NB4 (cell line): ENCODE measurements around the gene ZFP1.
A peak's percentile ranks its signal among the peaks of the same experiment; 100 is the strongest.

Experiments
- DNase-seq: peaks from one replicate; pipeline ENCODE4 v3.0.0; 2010; ENCODE audit warnings: low read depth
- H3K4me3 ChIP-seq: one replicate; pipeline ENCODE4 v1.5.1; 2011; ENCODE audit warnings: mild to moderate bottlenecking, low read depth, low read length, moderate library complexity
- MYC ChIP-seq: IDR thresholded peaks from 2 replicates; pipeline ENCODE4 v1.6.1; 2011; ENCODE audit warnings: low read depth, low read length
- POLR2A ChIP-seq: IDR thresholded peaks from 2 replicates; pipeline ENCODE4 v1.6.1; 2011; ENCODE audit warnings: mild to moderate bottlenecking; ENCODE audit not compliant: insufficient read length; ENCODE audit errors: extremely low read depth
- TF ChIP-seq, protein P1 (sequence below): IDR thresholded peaks from one replicate; pipeline ENCODE4 v1.5.1; 2012; ENCODE audit warnings: low read depth, low read length
- TF ChIP-seq, protein P2 (sequence below): IDR thresholded peaks from 2 replicates; pipeline ENCODE4 v1.6.1; 2011; ENCODE audit warnings: low read depth, low read length

ZFP1 gene

DNA sequence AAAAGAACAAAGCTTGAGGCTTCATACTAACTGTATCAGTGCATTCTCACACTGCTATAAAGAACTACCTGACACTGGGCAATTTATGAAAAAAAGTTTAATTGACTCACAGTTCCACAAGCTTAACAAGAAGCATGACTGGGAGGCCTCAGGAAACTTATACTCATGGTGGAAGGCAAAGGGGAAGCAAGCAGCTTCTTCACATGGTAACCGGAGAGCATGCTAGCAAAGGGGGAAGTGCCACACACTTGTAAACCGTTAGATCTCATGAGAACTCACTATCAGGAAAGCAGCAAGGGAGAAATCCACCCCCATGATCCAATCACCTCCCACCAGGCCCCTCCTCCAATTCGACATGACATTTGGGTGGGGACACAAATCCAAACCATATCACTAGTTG is 33.3 kb downstream of the ZFP1 start:
- no peak overlapping the region for H3K4me3 ChIP-seq
- peak; percentile 88 for DNase-seq
- TF ChIP-seq MYC: 0 out of 2 replicates have a peak, but pooled peaks have one; percentile 8
- TF ChIP-seq, protein P1, sequence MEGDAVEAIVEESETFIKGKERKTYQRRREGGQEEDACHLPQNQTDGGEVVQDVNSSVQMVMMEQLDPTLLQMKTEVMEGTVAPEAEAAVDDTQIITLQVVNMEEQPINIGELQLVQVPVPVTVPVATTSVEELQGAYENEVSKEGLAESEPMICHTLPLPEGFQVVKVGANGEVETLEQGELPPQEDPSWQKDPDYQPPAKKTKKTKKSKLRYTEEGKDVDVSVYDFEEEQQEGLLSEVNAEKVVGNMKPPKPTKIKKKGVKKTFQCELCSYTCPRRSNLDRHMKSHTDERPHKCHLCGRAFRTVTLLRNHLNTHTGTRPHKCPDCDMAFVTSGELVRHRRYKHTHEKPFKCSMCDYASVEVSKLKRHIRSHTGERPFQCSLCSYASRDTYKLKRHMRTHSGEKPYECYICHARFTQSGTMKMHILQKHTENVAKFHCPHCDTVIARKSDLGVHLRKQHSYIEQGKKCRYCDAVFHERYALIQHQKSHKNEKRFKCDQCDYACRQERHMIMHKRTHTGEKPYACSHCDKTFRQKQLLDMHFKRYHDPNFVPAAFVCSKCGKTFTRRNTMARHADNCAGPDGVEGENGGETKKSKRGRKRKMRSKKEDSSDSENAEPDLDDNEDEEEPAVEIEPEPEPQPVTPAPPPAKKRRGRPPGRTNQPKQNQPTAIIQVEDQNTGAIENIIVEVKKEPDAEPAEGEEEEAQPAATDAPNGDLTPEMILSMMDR: no peak
- TF ChIP-seq, protein P2, sequence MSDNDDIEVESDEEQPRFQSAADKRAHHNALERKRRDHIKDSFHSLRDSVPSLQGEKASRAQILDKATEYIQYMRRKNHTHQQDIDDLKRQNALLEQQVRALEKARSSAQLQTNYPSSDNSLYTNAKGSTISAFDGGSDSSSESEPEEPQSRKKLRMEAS: peak; percentile 53

DNA sequence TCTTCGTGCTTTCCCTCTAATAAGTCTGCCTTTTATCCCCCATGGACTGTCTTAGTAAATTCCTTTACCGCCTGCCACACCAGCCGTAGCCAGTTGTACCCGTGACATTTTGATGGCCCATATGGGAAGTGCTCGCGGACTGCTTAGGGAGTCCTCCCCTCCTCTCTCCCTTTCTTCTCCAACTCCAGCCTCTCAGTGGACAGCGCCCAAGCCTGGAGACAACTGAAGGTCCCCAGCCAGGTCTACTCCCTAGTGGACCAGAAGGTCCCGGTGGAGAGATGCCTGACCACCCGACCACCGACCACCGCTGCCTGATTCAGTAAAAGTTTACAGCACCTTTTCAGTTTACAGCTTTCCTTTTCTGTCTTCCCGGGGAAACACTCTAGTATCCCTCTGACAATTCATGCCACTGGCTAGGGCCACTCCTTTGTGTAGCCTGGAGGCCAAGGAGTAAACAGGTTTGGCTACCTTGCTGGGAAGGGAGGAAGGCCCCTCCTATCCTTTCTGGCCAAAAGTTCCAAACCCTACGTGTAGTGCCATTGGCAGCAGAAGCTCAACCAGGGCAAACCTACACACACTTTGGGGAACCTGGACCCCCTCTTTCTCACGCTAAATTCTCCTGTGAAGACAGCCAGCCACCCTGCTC is 40.6 kb downstream of the ZFP1 start:
- H3K4me3 ChIP-seq: no peak overlapping the region
- TF ChIP-seq, protein P2: no peak
- no peak for TF ChIP-seq MYC
- no peak for TF ChIP-seq POLR2A
- TF ChIP-seq, protein P1: no peak
- DNase-seq: no peak

DNA sequence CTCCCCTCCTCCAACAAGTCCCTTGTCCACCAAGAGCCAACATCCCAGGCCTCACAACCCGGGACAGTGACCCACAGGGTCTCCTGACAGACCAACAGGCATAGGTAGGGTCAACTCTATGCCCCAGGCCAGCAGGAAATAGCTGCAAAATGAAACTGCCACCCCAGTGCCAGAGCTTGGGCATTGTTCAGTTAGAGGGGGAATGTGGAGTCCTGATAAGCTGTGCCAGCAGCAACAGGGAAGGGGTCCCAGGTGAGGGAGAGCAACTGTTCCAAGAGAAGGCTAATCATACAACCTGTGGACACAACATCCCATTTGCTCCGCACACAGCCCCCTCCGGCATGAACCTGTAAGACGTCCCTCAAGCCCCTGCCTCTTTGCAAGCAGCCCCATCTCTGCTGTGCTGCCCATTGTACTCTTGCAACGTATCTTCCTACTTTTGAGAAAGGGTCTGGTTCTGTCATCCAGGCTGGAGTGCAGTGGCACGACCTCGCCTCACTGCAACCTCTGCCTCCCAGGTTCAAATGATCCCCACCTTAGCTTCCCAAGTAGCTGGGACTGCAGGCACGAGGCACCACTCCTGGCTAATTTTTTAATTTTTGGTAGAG is 41.4 kb downstream of the ZFP1 start:
- no peak for DNase-seq
- TF ChIP-seq, protein P2: no peak
- no peak for TF ChIP-seq POLR2A
- no peak for TF ChIP-seq MYC
- TF ChIP-seq, protein P1: no peak
- no peak overlapping the region for H3K4me3 ChIP-seq

GRCh38 chr16:75192606-75193264 is 44.4 kb downstream of the ZFP1 start:
- H3K4me3 ChIP-seq: no peak overlapping the region
- TF ChIP-seq, protein P1: no peak
- TF ChIP-seq, protein P2: no peak
- TF ChIP-seq MYC: no peak
- TF ChIP-seq POLR2A: no peak
- no peak for DNase-seq

GRCh38 chr16:75193265-75193650 is 44.9 kb downstream of the ZFP1 start:
- TF ChIP-seq, protein P1: no peak
- TF ChIP-seq POLR2A: no peak
- TF ChIP-seq, protein P2: no peak
- no peak for TF ChIP-seq MYC
- H3K4me3 ChIP-seq: no peak overlapping the region
- DNase-seq: no peak
